Tibial nerve (tissue), 4 donors: Measurements from ENCODE around the gene GPN1.

Experiments
- CTCF ChIP-seq, 5 experiments: fragments of 200-600 bp in 3 of 5; fragments of 450-650 bp in 2 of 5; sonication (generic) in 3 of 5; IDR thresholded peaks; one replicate each; pipeline ENCODE4 v1.5.1; 2016 to 2019; ENCODE audit warnings: antibody characterized with exemption in 5 of 5, mild to moderate bottlenecking in 3 of 5, moderate library complexity in 2 of 5
- EP300 ChIP-seq, 2 donors: sonication (generic); formaldehyde crosslinking; IDR thresholded peaks; one replicate each; pipeline ENCODE4 v1.6.1; 2017; ENCODE audit warnings: antibody characterized with exemption in 2 of 2, mild to moderate bottlenecking in 1 of 2
- POLR2A ChIP-seq, 2 donors: fragments of 450-650 bp; IDR thresholded peaks; one replicate each; pipeline ENCODE4 v1.6.1; 2017; ENCODE audit warnings: antibody characterized with exemption in 2 of 2, mild to moderate bottlenecking in 2 of 2, moderate library complexity in 2 of 2

- TF ChIP-seq CTCF (IDR thresholded peaks at IDR 0.05): no peak
- TF ChIP-seq EP300 (IDR thresholded peaks at IDR 0.05): no peak
- no peak for TF ChIP-seq POLR2A (IDR thresholded peaks at IDR 0.05)
Measured at GRCh38 chr2:27588308-27588707, 40.5 kb upstream of the GPN1 start.
